Measurements from ENCODE around the gene SBK1.

The SBK1 gene

GRCh38 chr16:28283173-28283572 lies 9.2 kb upstream of the SBK1 start:
- DNase-seq = no peak

- DNase-seq = no peak
These were observed 8.3 kb upstream of the SBK1 start for GRCh38 chr16:28283798-28284577.

DNA sequence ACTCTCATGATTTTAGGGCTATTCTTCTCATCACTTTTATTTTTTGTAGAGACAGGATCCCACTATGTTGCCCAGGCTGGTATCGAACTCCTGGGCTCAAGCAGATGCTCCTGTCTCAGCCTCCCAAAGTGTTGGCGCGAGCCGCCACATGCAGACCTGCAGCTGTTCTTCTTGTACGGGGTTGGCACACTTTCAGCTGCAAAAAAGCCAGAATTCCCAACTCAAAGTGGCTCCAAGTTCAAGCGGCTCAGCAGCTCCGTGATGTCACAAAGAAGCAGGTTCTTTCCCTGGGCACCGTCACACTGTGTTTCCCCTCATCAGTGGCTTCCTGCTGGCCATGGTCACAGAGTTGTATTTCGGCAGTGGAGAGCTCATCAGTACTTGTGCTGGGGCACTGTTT lies 6.7 kb upstream of the SBK1 start:
- no peak for DNase-seq

GRCh38 chr16:28288114-28288513 lies 4.2 kb upstream of the SBK1 start:
- DNase-seq = no peak

DNA sequence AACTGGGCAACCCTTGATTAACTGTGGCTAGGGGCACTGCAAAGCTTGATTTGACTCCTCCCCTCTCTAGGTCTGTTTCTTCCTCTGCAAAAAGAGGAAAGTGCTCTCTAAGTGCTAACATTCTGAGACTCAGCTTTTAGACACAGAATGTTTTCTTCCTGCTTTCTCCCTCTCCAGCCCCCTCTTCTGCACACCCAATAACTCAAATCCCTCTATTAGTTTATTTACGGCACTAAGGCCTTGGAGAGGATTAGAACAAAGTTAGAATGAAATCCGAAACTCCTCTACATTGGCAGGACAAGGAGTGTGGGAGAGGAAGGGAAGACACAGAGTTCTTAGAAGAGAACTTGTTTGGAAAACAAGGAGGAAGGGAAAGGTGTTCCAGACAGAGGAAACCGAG lies 3.3 kb upstream of the SBK1 start:
- DNase-seq = no peak

GRCh38 chr16:28289939-28290858 lies 2.1 kb upstream of the SBK1 start:
- no peak for DNase-seq

GRCh38 chr16:28290859-28291254 lies 1.5 kb upstream of the SBK1 start:
- no peak for DNase-seq

DNA sequence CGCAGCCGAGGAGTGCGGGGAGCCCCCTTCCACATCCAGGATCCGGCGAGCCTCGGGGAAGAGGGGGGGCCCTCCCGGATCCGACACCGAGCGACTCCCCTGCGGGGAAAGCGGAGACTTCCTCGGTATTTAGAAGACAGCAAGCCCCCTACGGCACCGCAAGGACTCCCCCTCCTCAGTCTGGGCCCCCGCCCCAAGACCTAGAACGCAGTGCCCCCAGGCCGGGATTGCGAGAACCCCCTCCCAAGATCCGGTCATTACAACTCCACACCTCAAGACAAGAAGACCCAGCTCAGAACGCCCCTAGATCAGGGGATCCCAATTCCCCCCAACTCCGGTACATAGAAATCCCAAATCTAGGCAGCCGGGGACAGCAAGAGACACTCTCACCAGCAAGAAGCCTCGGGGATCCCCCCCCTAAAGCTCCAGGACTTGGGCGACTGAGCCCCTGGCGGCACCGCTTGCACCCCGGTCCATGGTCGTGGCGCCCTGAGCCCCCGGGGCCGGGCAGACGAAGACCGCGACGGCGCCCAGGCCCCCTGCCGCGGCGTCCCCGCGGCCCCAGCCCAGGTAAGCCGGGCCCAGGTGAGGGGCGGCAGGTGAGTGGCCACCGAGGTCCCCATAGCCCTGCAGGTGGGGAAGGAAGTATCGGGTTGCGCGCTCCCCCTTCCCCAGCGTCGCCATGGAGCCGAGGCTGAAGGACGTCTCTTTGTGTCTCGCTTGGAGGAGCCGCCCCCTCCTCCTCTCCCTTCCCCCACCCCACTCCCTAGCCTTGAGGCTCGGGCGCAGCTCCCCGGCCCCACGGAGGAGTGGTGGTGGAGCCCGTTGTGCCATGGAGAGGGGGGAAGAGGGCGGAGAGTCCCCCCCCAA lies 641 bp downstream of the SBK1 start:
- DNase-seq = no peak

GRCh38 chr16:28293601-28293960 lies 1.3 kb downstream of the SBK1 start:
- DNase-seq = no peak

- DNase-seq = no peak
These were observed 1.9 kb downstream of the SBK1 start for GRCh38 chr16:28294201-28294600.

DNA sequence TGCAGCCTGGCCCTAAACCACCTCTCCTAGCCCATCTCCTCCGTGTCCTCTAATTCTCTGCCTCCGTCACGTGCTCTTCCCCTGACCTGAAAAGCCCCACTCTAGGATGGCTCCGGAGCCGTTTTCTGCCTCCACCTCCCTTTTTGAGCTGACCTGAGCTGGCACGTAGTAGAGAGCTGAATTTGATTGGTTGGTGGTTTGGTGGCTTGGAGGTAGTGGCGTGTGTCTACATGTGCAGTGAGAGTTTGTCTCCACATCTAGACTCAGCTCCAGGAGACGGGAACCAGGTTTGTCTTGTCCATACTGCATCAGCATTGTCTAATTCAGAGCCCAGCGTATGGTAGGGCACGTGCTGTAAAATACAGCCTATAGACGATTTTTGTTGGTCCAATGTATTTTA lies 3.0 kb downstream of the SBK1 start:
- DNase-seq = no peak

DNA sequence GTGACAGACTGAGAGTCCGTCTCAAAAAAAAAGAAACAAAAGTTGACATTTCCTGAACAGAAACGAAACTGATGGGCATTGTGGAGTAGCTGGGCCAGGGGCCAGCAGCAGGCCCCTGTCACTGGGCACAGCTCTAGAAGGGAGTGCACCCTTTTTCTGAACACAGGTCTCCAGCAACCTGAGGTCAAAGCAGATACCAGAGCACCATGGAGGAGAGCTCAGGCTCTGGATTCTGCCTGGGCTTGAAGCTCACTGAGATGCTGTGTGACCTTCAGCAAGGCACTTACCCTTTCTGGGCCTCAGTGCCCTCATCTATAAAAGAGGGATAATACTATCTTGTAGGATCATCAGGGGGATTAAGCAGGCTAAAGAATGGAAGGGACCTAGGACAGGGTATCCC lies 5.0 kb downstream of the SBK1 start:
- no peak for DNase-seq

GRCh38 chr16:28297784-28298510 lies 5.6 kb downstream of the SBK1 start:
- DNase-seq = no peak

DNA sequence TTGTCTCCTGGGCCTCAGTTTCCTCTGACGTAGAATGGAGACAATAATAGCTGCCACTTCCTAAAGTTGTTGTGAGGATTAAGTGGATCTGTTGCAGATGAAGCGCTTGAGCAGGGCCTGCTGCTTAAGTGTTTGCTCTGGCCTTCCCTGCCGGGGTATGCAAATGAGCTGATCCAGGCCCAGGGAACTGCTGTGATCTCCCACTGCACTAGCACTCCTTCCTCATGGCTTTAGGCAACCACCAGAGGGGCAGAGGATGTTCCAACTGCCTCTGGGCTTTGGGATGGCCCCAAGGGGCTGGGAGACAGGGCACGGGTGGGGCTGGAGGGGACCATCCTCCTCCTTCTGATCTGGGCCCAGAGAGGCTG lies 6.2 kb downstream of the SBK1 start:
- DNase-seq = no peak

DNA sequence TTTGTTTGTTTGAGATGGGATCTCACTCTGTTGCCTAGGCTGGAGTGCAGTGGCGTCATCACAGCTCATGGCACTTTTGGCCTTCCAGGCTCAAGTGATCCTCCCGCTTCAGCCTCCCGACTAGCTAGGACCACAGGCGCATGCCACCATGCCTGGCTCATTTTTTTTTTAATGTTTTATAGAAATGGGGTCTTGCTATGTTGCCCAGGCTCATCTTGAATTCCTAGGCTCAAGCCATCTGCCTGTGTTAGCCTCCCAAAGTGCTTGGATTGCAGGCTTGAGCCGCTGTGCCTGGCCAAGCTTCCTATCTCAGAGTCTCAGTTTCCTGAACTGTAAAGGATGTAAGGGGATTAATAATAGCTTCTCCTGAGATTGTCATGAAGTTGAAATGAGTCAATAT lies 8.0 kb downstream of the SBK1 start:
- no peak for DNase-seq

DNA sequence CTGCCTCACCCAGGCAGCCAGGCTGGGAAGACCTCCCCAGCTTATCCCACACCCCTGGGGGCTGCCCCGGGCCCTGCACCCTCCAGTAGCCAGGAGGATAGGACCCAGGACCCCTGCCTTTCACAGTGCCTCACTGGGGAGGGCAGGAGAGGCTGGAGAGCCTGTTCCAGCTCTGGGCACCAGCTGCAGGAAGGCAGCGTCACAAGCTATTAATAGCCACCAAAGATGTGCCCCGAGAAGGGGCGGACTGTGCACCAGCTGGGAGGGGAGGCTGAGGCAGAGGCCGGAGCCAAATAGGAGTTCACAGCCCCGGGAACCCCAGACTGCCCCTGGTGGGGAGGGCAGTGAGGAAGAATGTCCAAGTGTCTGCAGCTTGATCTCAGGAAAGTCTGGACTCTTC lies 8.8 kb downstream of the SBK1 start:
- DNase-seq = no peak

- DNase-seq = no peak
These were observed 9.3 kb downstream of the SBK1 start for GRCh38 chr16:28301620-28302019.

GRCh38 chr16:28303132-28303531 lies 10.8 kb downstream of the SBK1 start:
- no peak for DNase-seq

- no peak for DNase-seq
These were observed 11.9 kb downstream of the SBK1 start for GRCh38 chr16:28304214-28304613.

GRCh38 chr16:28307936-28308335 lies 15.6 kb downstream of the SBK1 start:
- DNase-seq = no peak

- DNase-seq = no peak
These were observed 16.7 kb downstream of the SBK1 start for GRCh38 chr16:28308794-28309584.

- no peak for DNase-seq
These were observed 17.5 kb downstream of the SBK1 start for GRCh38 chr16:28309811-28310311.
